Measurements from ENCODE around the gene TOMM6. TPM values are rescaled to one million over a fixed set of nuclear protein-coding genes. Genes with fewer than 3 reads are reported as not detected.

Gene TOMM6
- total RNA-seq, 1 experiment from 2014 or later, result 239 TPM

GRCh38 chr6:41767112-41767833, 20.2 kb upstream of the TOMM6 start:
- H3K9me3 Mint-ChIP-seq, result no peaks in the 10 kb centered on the region; a peak in 1 of 5 replicates
- Histone ChIP-seq H3K14ac (ENCODE audit: insufficient read depth, low read length) (no peak overlapping the region), H2BK5ac (ENCODE audit: insufficient read length, low read length) (no peak overlapping the region), H3K23ac (ENCODE audit: insufficient read length, low read depth, low read length) (no peak overlapping the region), H3K79me1 (ENCODE audit: insufficient read depth, low read depth, low read length, poor library complexity, severe bottlenecking) (no peaks in the 10 kb centered on the region), H4K20me1 (ENCODE audit: control insufficient read depth, insufficient read depth, insufficient read length) (no peaks in the 10 kb centered on the region), H3K27me3 (ENCODE audit: insufficient read depth, low read length) (no peaks in the 10 kb centered on the region), H3K4me1 (ENCODE audit: insufficient read depth, low read length) (no peaks in the 10 kb centered on the region), H3K4me2 (ENCODE audit: insufficient read depth, insufficient read length, low read length) (no peak overlapping the region), H2BK120ac (ENCODE audit: low read depth, low read length, poor library complexity, severe bottlenecking) (no peak overlapping the region), H2BK15ac (ENCODE audit: low read depth, low read length) (no peak overlapping the region), H4K5ac (ENCODE audit: insufficient read length, low read depth, low read length) (no peak overlapping the region), H3K56ac (ENCODE audit: insufficient read length, low read depth, low read length) (no peak overlapping the region), H3K9ac (ENCODE audit: extremely low read depth, insufficient read length, low read length) (no peak overlapping the region), H2AK5ac (ENCODE audit: insufficient read length, low read length) (no peak overlapping the region), H3K23me2 (ENCODE audit: insufficient read length, low read depth, low read length, poor library complexity, severe bottlenecking) (no peaks in the 10 kb centered on the region), H2BK20ac (ENCODE audit: low read depth, low read length, poor library complexity, severe bottlenecking) (no peak overlapping the region), H3K9me3 (ENCODE audit: control insufficient read depth, low read depth, low read length) (no peaks in the 10 kb centered on the region), H3T11ph (ENCODE audit: low read length) (no peak overlapping the region), H4K91ac (ENCODE audit: insufficient read length, low read depth, low read length) (no peak overlapping the region), H3K79me2 (ENCODE audit: insufficient read depth, low read length) (no peaks in the 10 kb centered on the region), H3K27ac (ENCODE audit: insufficient read length, low read depth, low read length) (no peak overlapping the region), H4K8ac (replicated peaks; ENCODE audit: insufficient read length, low read depth, low read length) (no peak overlapping the region), H2AFZ (ENCODE audit: low read length) (no peak overlapping the region), H3K4ac (ENCODE audit: low read depth, low read length) (no peak overlapping the region), H2BK12ac (ENCODE audit: insufficient read length, low read depth, low read length) (no peak overlapping the region), H3K18ac (ENCODE audit: insufficient read length, low read depth, low read length) (no peak overlapping the region)
- no CpG with 5 or more reads among the region's 12 CpGs for WGBS (ENCODE audit: extremely low coverage, insufficient read length, low lambda C conversion rate)
- TF ChIP-seq CTCF (conservative IDR thresholded peaks at IDR 0.05), result no peak
- no peak for DNase-seq
- peak overlapping the region in 1 of 3 experiments; percentile 37; a peak in 2 of 7 replicates for H3K27ac Mint-ChIP-seq
- peaks cover 5% of the 10 kb centered on the region; the same call in 1 of the 2 replicates for H3K27me3 Mint-ChIP-seq (ENCODE audit: low read depth)
- peaks cover 5 to 19% of the 10 kb centered on the region in 2 experiments; a peak in 3 of 4 replicates for H3K4me1 Mint-ChIP-seq
- H3K4me3 Mint-ChIP-seq, result no peak overlapping the region
- peaks cover 3 to 17% (median 17%) of the 10 kb centered on the region in 3 experiments; a peak in 6 of 7 replicates for H3K36me3 Mint-ChIP-seq (ENCODE audit: insufficient read depth in 1 of 3, low read depth in 3 of 3)
